NB4 (cell line): ENCODE results near the gene SV2C.

Experiments used
- DNase-seq: peaks from one replicate; pipeline ENCODE4 v3.0.0; 2010; ENCODE audit warnings: low read depth
- H3K4me3 ChIP-seq: one replicate; pipeline ENCODE4 v1.5.1; 2011; ENCODE audit warnings: mild to moderate bottlenecking, low read depth, low read length, moderate library complexity
- CTCF ChIP-seq: IDR thresholded peaks from one replicate; pipeline ENCODE4 v1.5.1; 2012; ENCODE audit warnings: low read depth, low read length
- MAX ChIP-seq: IDR thresholded peaks from 2 replicates; pipeline ENCODE4 v1.6.1; 2011; ENCODE audit warnings: low read depth, low read length
- MYC ChIP-seq: IDR thresholded peaks from 2 replicates; pipeline ENCODE4 v1.6.1; 2011; ENCODE audit warnings: low read depth, low read length
- POLR2A ChIP-seq: IDR thresholded peaks from 2 replicates; pipeline ENCODE4 v1.6.1; 2011; ENCODE audit warnings: mild to moderate bottlenecking; ENCODE audit not compliant: insufficient read length; ENCODE audit errors: extremely low read depth

SV2C gene

GRCh38 chr5:76379316-76379715, 296.1 kb downstream of the SV2C start:
- no peak overlapping the region for H3K4me3 ChIP-seq
- DNase-seq: peak; percentile 45
- TF ChIP-seq MAX (no peak), CTCF (no peak), MYC (no peak), POLR2A (no peak)

- no peak for TF ChIP-seq POLR2A
- no peak overlapping the region for H3K4me3 ChIP-seq
- DNase-seq: no peak
Measured at GRCh38 chr5:76379855-76380254, 296.7 kb downstream of the SV2C start.

- TF ChIP-seq POLR2A: no peak
- TF ChIP-seq CTCF: no peak
- no peak for TF ChIP-seq MYC
- no peak for TF ChIP-seq MAX
- H3K4me3 ChIP-seq: no peak overlapping the region
- no peak for DNase-seq
Measured at GRCh38 chr5:76380346-76381066, 297.3 kb downstream of the SV2C start.

- no peak for DNase-seq
- no peak for TF ChIP-seq POLR2A
- TF ChIP-seq MAX: no peak
- TF ChIP-seq MYC: no peak
- TF ChIP-seq CTCF: no peak
- H3K4me3 ChIP-seq: no peak overlapping the region
Measured at GRCh38 chr5:76383126-76383832, 300.1 kb downstream of the SV2C start.

GRCh38 chr5:76384189-76384588, 301.0 kb downstream of the SV2C start:
- DNase-seq: no peak
- H3K4me3 ChIP-seq: no peak overlapping the region
- no peak for TF ChIP-seq MYC
- no peak for TF ChIP-seq POLR2A
- no peak for TF ChIP-seq CTCF
- TF ChIP-seq MAX: no peak

- no peak for DNase-seq
- H3K4me3 ChIP-seq: no peak overlapping the region
- TF ChIP-seq CTCF (no peak), POLR2A (no peak), MAX (no peak), MYC (no peak)
Measured at GRCh38 chr5:76384705-76385104, 301.5 kb downstream of the SV2C start.
